Measurements from ENCODE around the gene RAB9B. TPM values are rescaled to one million over a fixed set of nuclear protein-coding genes. Genes with fewer than 3 reads are reported as not detected.

The RAB9B gene
- total RNA-seq, 4 donors from 2014 or later: 1.8 to 5.7 (median 4.7) TPM

DNA sequence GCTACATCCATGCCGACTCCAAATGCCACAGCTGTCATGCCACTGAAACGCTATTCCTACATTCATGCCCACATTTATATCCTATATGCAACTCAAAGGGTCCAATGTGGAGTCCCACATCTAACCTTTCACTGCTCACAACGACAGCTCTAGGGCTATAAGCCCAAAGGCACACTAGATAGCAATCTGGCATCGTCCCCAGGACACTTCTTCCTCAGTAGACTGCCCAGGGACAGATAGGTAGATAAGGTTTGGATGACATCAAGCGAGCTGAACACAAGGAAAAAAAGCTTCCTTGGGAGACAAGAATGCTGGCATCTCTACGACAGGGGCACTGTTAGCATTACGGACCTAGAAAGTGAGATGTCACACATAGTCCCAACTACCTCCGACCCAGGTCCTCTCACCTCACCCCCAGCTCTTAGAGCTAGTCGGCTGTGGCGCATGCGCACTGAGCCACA lies 685 bp downstream of the RAB9B start:
- Histone ChIP-seq H3K4me1 (peaks cover 0 to 3% of the 10 kb centered on the region in 2 donors), H3K9me3 (no peaks in the 10 kb centered on the region), H3K27me3 (no peaks in the 10 kb centered on the region), H3K27ac (peak overlapping the region; percentile 85 to 90 (median 87)), H3K4me3 (peak overlapping the region; percentile 64 to 75 (median 72)), H3K36me3 (no peaks in the 10 kb centered on the region)
- in situ Hi-C loops (cut with MboI; ENCODE audit: low sequenced_read_pairs in 4 of 4): loop anchor here in 3 of 4 donors (25.0 kb wide), 2 partner anchors 106 to 306 kb away; no protein-coding TSS in a partner anchor
- DNase-seq (no peak), ATAC-seq (peak; percentile 26 to 52)
- intact Hi-C loops (cut with DNase I; ENCODE audit: low total_unique reads): loop anchor here (2.0 kb wide), 1 partner anchor 145 kb away; the partner anchor contains the start of gene MORF4L2
- TF ChIP-seq, protein P1, sequence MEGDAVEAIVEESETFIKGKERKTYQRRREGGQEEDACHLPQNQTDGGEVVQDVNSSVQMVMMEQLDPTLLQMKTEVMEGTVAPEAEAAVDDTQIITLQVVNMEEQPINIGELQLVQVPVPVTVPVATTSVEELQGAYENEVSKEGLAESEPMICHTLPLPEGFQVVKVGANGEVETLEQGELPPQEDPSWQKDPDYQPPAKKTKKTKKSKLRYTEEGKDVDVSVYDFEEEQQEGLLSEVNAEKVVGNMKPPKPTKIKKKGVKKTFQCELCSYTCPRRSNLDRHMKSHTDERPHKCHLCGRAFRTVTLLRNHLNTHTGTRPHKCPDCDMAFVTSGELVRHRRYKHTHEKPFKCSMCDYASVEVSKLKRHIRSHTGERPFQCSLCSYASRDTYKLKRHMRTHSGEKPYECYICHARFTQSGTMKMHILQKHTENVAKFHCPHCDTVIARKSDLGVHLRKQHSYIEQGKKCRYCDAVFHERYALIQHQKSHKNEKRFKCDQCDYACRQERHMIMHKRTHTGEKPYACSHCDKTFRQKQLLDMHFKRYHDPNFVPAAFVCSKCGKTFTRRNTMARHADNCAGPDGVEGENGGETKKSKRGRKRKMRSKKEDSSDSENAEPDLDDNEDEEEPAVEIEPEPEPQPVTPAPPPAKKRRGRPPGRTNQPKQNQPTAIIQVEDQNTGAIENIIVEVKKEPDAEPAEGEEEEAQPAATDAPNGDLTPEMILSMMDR (IDR thresholded peaks at IDR 0.05 in 4 of 5, conservative IDR thresholded peaks at IDR 0.05 in 1 of 5): no peak
- TF ChIP-seq POLR2A (IDR thresholded peaks at IDR 0.05): no peak

DNA sequence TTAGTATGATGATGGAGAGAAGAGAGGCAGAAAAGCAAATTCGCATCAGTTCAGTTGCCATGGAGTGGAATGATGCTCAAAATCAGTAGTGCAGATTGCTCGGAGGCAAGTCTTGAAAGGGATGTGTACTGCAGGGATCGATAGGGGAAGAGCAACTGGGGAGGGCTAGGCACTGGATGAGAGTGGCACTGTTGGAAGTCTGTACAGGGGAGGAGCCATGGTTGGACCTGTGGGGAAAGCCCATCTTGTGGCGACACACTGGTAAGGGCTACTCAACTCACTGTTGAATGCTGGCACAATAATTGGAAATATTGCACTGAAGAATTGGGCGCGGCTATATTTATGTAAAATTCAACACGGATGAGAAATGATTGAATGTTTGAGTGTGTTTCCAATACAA lies 1.2 kb downstream of the RAB9B start:
- peak overlapping the region in 1 of 4 donors; percentile 75 for H3K4me3 ChIP-seq
- no peak for TF ChIP-seq POLR2A (IDR thresholded peaks at IDR 0.05)
- TF ChIP-seq, protein P1 (IDR thresholded peaks at IDR 0.05 in 4 of 5, conservative IDR thresholded peaks at IDR 0.05 in 1 of 5): no peak
- no peaks in the 10 kb centered on the region for H3K36me3 ChIP-seq
- no peaks in the 10 kb centered on the region for H3K9me3 ChIP-seq
- ATAC-seq (no peak), DNase-seq (no peak)
- peak overlapping the region in 1 of 4 donors; percentile 87 for H3K27ac ChIP-seq
- H3K27me3 ChIP-seq: no peaks in the 10 kb centered on the region
- in situ Hi-C loops (cut with MboI; ENCODE audit: low sequenced_read_pairs in 4 of 4) (loop anchor here in 3 of 4 donors (25.0 kb wide), 2 partner anchors 106 to 306 kb away; no protein-coding TSS in a partner anchor), intact Hi-C loops (cut with DNase I; ENCODE audit: low total_unique reads) (loop anchor here (2.0 kb wide), 1 partner anchor 144 kb away; the partner anchor contains the start of gene MORF4L2)
- peaks cover 0 to 3% of the 10 kb centered on the region in 2 donors for H3K4me1 ChIP-seq

DNA sequence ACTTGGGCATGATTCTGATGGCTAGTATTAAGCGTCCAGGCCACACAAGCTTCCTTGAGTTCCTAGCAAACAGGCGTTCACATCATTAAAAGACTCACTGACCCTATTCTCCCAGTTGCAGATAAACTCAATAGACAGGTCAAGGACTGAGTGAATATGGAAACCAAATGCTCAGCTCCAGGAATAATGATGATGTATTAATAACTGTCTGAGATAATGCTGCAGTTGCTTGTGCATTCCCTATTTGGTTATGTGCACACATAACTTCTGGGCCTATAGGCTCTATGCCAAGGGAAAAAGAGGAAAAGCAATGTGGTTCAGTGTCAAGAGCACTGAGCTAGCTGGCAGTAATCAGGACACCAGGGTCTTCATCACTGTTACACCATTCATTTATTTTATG lies 3.5 kb downstream of the RAB9B start:
- Histone ChIP-seq H3K9me3 (no peaks in the 10 kb centered on the region), H3K27ac (peak overlapping the region in 1 of 4 donors; percentile 18), H3K4me1 (peaks cover 0 to 3% of the 10 kb centered on the region in 2 donors), H3K4me3 (no peak overlapping the region), H3K36me3 (no peaks in the 10 kb centered on the region), H3K27me3 (no peaks in the 10 kb centered on the region)
- DNase-seq (no peak), ATAC-seq (no peak)
- in situ Hi-C loops (cut with MboI; ENCODE audit: low sequenced_read_pairs in 4 of 4): loop anchor here in 3 of 4 donors (10.0 to 25.0 kb wide), 3 partner anchors 109 to 309 kb away; no protein-coding TSS in a partner anchor
- intact Hi-C loops (cut with DNase I; ENCODE audit: low total_unique reads): no loop called here
- TF ChIP-seq, protein P1 (IDR thresholded peaks at IDR 0.05 in 4 of 5, conservative IDR thresholded peaks at IDR 0.05 in 1 of 5): no peak
- TF ChIP-seq POLR2A (IDR thresholded peaks at IDR 0.05): no peak

DNA sequence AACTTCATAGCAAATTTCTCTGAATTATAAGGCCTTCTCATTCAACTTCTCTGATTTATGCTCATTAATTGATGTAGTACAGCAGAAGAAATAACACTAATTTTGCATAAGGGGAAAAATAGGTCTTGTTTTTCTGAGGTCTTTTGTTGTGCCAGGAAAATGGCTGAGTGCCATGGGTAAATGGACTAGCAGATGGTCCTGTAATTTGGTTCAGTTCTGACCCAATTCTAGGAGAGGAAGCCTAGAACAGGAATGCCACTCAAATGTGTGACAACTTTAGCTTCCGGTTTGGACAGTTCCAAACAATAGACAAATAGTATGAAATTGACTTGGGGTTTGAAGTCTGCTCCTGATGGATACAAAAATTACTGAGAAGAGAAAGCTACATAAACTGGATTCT lies 6.2 kb downstream of the RAB9B start:
- Histone ChIP-seq H3K9me3 (no peaks in the 10 kb centered on the region), H3K36me3 (no peaks in the 10 kb centered on the region), H3K4me1 (no peaks in the 10 kb centered on the region), H3K27me3 (no peaks in the 10 kb centered on the region), H3K4me3 (no peak overlapping the region), H3K27ac (no peak overlapping the region)
- in situ Hi-C loops (cut with MboI; ENCODE audit: low sequenced_read_pairs in 4 of 4) (loop anchor here in 3 of 4 donors (10.0 to 25.0 kb wide), 3 partner anchors 111 to 311 kb away; no protein-coding TSS in a partner anchor), intact Hi-C loops (cut with DNase I; ENCODE audit: low total_unique reads) (no loop called here)
- DNase-seq (no peak), ATAC-seq (no peak)
- TF ChIP-seq POLR2A (IDR thresholded peaks at IDR 0.05): no peak
- TF ChIP-seq, protein P1 (IDR thresholded peaks at IDR 0.05 in 4 of 5, conservative IDR thresholded peaks at IDR 0.05 in 1 of 5): no peak
